ENCODE data around the gene HIVEP3.

The HIVEP3 gene

DNA sequence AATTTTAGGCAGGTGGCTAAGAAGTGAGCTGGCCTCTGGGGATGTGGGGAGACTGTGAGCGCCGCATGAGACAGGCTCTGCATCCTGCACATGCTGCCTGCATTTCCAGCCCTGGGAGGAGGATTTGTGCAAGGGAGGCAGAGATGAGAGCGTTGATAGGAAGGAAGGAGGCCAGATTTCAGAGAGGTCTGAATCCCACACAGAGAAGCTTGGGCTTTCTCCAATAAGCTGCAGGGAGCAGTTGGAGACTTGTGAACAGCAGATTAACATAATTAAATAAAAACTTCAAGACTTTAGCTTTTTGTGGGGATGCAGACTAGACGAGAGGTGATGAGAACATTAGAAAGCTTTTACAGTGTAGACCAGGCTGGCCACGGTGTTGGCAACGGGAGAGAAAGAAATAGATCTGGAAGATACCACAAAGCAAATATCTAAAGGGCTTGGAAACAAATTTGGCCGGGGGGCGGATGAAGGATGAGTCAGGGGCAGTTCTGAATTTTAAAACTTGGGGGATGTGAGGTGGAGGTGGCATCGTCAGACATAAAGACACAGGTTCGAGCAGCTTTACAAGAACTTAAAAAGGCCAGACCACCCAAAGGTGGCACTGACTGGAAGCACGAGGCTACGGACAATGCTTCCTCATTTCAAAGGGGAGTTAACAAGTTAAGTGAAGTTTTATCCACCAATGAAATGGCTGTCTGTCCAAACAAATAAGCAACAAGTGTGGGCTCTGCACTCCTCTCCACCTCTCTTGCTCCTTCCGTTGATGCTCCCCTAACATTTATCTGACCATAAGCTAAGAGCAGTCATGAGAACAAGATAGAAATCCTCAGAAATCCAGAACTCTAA, 57.0 kb downstream of the HIVEP3 start:
- Histone ChIP-seq H3K4me1 (ENCODE audit: control insufficient read depth, insufficient read depth, low read length) (peaks cover 5% of the 10 kb centered on the region; the same call in 1 of the 2 replicates), H3K4me3 (ENCODE audit: low read length) (no peak overlapping the region), H3K36me3 (ENCODE audit: control insufficient read depth, insufficient read depth, low read length) (no peaks in the 10 kb centered on the region), H3K9me3 (ENCODE audit: control insufficient read depth, insufficient read depth, low read length) (no peaks in the 10 kb centered on the region), H3K27ac (ENCODE audit: low read length) (no peak overlapping the region), H3K27me3 (ENCODE audit: control insufficient read depth, insufficient read depth, low read length) (no peaks in the 10 kb centered on the region)
- WGBS (ENCODE audit: insufficient coverage, insufficient read length), result no CpG with 5 or more reads among the region's 13 CpGs
- DNase-seq (ENCODE audit: low read depth, low spot score), result no peak

DNA sequence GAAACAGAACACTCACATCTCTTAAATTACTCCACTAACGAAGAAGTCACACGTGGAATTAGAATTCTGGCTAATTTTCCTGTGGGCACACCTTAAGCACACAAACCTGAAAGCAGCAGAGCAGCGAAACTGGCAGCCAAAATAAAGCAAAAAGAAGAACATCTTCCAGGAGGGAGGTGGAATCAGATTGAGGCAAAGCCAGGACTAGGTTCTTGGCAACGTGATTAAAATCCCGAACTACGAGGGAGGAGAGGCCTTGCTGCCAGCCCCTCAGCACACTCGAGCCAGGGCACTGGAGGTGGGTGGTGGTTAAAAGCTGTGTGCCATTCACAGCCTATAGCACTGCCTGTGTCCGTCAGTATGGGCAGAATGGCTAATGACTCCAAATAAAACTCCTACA, 58.0 kb downstream of the HIVEP3 start:
- Histone ChIP-seq H3K4me1 (ENCODE audit: control insufficient read depth, insufficient read depth, low read length) (peaks cover 5% of the 10 kb centered on the region; the same call in 1 of the 2 replicates), H3K9me3 (ENCODE audit: control insufficient read depth, insufficient read depth, low read length) (no peaks in the 10 kb centered on the region), H3K27me3 (ENCODE audit: control insufficient read depth, insufficient read depth, low read length) (no peaks in the 10 kb centered on the region), H3K4me3 (ENCODE audit: low read length) (no peak overlapping the region), H3K36me3 (ENCODE audit: control insufficient read depth, insufficient read depth, low read length) (no peaks in the 10 kb centered on the region), H3K27ac (ENCODE audit: low read length) (no peak overlapping the region)
- no CpG with 5 or more reads among the region's 8 CpGs for WGBS (ENCODE audit: insufficient coverage, insufficient read length)
- DNase-seq (ENCODE audit: low read depth, low spot score), result no peak

DNA sequence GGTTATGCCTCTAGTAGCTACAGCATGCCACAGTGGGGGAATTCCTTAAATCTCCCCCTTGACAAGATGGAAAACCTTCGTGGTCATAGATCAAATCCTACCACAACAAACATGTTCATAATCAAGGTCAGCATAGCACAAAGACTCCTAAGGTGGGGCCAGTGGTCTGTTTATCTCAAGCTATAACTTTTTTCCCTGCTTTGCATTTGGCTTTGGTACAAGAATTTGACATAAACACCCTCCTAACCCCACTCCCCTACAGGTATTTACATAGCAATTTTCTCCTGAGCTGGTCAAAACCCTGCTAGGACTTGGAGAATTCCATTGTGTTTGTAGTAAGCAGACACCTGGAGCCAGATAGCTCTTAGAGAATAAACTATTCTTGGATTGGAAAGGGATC, 58.5 kb downstream of the HIVEP3 start:
- no CpG with 5 or more reads among the region's 1 CpG for WGBS (ENCODE audit: insufficient coverage, insufficient read length)
- H3K27me3 ChIP-seq (ENCODE audit: control insufficient read depth, insufficient read depth, low read length), result no peaks in the 10 kb centered on the region
- DNase-seq (ENCODE audit: low read depth, low spot score), result no peak
- H3K27ac ChIP-seq (ENCODE audit: low read length), result no peak overlapping the region
- H3K9me3 ChIP-seq (ENCODE audit: control insufficient read depth, insufficient read depth, low read length), result no peaks in the 10 kb centered on the region
- no peak overlapping the region for H3K4me3 ChIP-seq (ENCODE audit: low read length)
- H3K4me1 ChIP-seq (ENCODE audit: control insufficient read depth, insufficient read depth, low read length), result peaks cover 5% of the 10 kb centered on the region; the same call in 1 of the 2 replicates
- H3K36me3 ChIP-seq (ENCODE audit: control insufficient read depth, insufficient read depth, low read length), result no peaks in the 10 kb centered on the region

DNA sequence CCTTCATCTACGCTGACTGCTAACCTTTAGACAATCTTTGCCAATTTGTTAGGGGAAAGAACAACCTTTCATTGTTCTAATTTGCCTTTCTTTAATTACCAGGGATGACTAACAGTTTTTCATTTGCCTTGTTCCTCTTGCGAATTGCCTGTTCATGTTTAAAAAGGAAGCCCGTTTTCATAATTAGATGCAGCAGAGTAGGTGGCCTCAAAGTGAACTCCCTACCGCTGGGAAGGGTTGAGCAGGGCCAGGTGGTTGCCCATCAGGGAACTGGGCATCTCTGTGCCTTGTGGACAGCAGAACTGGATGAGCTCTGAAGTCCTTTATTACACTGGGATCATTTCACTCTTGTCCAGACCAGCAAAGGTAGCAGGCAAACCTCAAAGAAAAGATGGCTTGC, 59.0 kb downstream of the HIVEP3 start:
- peaks cover 5% of the 10 kb centered on the region; the same call in 1 of the 2 replicates for H3K4me1 ChIP-seq (ENCODE audit: control insufficient read depth, insufficient read depth, low read length)
- no peak for DNase-seq (ENCODE audit: low read depth, low spot score)

DNA sequence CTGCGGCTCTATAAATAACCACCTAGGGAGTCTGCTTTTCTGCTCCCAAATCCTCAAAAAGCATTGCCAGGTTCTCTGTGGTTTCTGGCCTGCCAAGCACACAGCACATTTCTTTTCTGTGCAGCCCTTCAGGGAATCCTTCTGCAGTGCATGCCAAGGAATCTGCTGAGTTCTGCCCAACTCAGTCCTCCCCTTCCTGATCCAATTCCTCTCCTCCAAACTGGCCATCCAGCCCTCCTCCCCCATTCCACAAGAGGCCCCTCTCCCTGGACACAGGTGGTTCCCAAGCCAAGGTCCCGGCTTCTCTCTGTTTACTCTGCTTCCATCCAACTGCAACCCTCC, 61.8 kb downstream of the HIVEP3 start:
- Histone ChIP-seq H3K4me3 (ENCODE audit: low read length) (no peak overlapping the region), H3K9me3 (ENCODE audit: control insufficient read depth, insufficient read depth, low read length) (no peaks in the 10 kb centered on the region), H3K4me1 (ENCODE audit: control insufficient read depth, insufficient read depth, low read length) (no peaks in the 10 kb centered on the region), H3K36me3 (ENCODE audit: control insufficient read depth, insufficient read depth, low read length) (no peaks in the 10 kb centered on the region), H3K27ac (ENCODE audit: low read length) (no peak overlapping the region), H3K27me3 (ENCODE audit: control insufficient read depth, insufficient read depth, low read length) (no peaks in the 10 kb centered on the region)
- no peak for DNase-seq (ENCODE audit: low read depth, low spot score)
- WGBS (ENCODE audit: insufficient coverage, insufficient read length), result no CpG with 5 or more reads among the region's 2 CpGs

More for the DNA sequence above, 59.0 kb downstream of the HIVEP3 start:
- Histone ChIP-seq H3K27ac (ENCODE audit: low read length) (no peak overlapping the region), H3K4me3 (ENCODE audit: low read length) (no peak overlapping the region), H3K27me3 (ENCODE audit: control insufficient read depth, insufficient read depth, low read length) (no peaks in the 10 kb centered on the region), H3K9me3 (ENCODE audit: control insufficient read depth, insufficient read depth, low read length) (no peaks in the 10 kb centered on the region), H3K36me3 (ENCODE audit: control insufficient read depth, insufficient read depth, low read length) (no peaks in the 10 kb centered on the region)
- no CpG with 5 or more reads among the region's 4 CpGs for WGBS (ENCODE audit: insufficient coverage, insufficient read length)

DNA sequence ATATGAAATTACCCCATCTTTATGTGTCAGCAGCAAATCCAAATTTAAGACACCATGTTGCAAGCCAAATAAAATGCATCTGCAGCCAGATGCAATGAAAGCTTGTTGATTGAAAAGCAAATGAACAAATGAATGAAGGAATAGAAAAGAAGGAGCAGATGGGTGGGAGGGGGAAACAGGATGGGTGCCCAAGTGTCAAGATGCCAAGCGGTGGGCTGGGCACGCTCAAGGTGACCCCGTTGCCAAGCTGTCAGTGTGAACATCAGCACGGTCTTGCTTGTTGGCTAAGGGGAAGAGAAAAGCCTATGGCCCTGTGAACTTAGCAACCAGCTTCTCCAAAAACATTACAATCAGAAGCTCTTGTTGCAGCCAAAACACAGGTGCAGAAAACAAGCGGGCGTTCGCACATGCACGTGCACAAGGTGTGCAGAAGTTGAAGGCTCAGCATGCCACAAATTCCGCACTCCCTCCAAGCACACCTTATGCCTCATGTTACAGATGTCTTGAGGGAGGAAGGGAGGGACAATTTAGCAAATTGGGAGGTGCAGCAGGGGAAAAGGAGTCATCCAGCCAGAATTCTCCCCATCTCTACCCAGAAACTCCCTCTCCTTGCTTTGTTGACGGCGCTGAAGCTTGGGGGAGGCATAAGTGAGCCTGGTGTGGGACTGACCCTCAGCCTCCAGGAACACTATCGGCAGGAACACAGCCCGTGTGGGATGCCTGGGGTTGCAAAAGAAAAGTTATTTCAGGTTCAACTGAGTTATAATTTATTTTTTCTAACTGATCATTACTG, 62.4 kb downstream of the HIVEP3 start:
- H3K27ac ChIP-seq (ENCODE audit: low read length), result no peak overlapping the region
- no peak for DNase-seq (ENCODE audit: low read depth, low spot score)

DNA sequence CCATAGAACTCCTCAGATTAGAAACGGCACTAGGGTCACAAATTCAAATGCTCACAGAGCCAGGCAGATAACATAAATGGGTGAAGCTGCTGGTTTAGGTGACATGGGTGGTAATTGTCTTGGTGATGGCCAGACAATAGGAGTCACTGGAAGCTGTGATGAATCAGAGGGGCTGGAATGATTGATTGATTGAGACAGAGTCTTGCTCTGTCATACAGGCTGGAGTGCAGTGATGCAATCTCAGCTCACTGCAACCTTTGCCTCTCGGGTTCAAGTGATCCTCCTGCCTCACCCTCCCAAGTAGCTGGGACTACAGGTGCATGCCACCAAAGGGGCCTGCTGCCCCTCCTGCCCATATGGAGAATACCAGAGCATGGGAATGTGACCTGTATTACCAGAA, 63.0 kb downstream of the HIVEP3 start:
- no peaks in the 10 kb centered on the region for H3K9me3 ChIP-seq (ENCODE audit: control insufficient read depth, insufficient read depth, low read length)
- H3K27ac ChIP-seq (ENCODE audit: low read length), result no peak overlapping the region
- no peak overlapping the region for H3K4me3 ChIP-seq (ENCODE audit: low read length)
- no peak for DNase-seq (ENCODE audit: low read depth, low spot score)
- H3K36me3 ChIP-seq (ENCODE audit: control insufficient read depth, insufficient read depth, low read length), result no peaks in the 10 kb centered on the region
- no CpG with 5 or more reads among the region's 2 CpGs for WGBS (ENCODE audit: insufficient coverage, insufficient read length)
- no peaks in the 10 kb centered on the region for H3K4me1 ChIP-seq (ENCODE audit: control insufficient read depth, insufficient read depth, low read length)
- H3K27me3 ChIP-seq (ENCODE audit: control insufficient read depth, insufficient read depth, low read length), result no peaks in the 10 kb centered on the region

More for the DNA sequence above, 62.4 kb downstream of the HIVEP3 start:
- Histone ChIP-seq H3K27me3 (ENCODE audit: control insufficient read depth, insufficient read depth, low read length) (no peaks in the 10 kb centered on the region), H3K4me3 (ENCODE audit: low read length) (no peak overlapping the region), H3K9me3 (ENCODE audit: control insufficient read depth, insufficient read depth, low read length) (no peaks in the 10 kb centered on the region), H3K36me3 (ENCODE audit: control insufficient read depth, insufficient read depth, low read length) (no peaks in the 10 kb centered on the region), H3K4me1 (ENCODE audit: control insufficient read depth, insufficient read depth, low read length) (no peaks in the 10 kb centered on the region)
- no CpG with 5 or more reads among the region's 13 CpGs for WGBS (ENCODE audit: insufficient coverage, insufficient read length)

DNA sequence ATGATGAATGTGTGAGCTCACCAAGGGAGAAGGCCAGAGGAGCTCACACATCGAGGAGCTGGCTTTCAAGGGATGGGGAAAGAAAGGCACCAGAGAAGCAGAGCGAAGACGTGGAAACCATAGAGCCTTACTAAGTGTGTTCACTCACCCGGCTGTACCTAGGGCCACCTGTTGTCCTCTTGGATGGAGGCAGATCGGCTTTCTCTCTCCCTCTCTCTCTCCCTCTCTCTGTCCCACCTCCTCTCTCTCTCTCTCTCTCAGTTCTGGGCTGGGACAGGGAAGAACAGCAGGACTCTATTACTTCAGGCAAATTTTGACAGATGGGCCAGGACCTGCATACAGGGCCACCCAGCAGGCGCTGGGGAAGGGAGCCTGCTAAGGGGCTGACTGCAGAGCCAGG, 64.8 kb downstream of the HIVEP3 start:
- Histone ChIP-seq H3K27me3 (ENCODE audit: control insufficient read depth, insufficient read depth, low read length) (no peaks in the 10 kb centered on the region), H3K4me1 (ENCODE audit: control insufficient read depth, insufficient read depth, low read length) (no peaks in the 10 kb centered on the region), H3K27ac (ENCODE audit: low read length) (no peak overlapping the region), H3K36me3 (ENCODE audit: control insufficient read depth, insufficient read depth, low read length) (no peaks in the 10 kb centered on the region), H3K9me3 (ENCODE audit: control insufficient read depth, insufficient read depth, low read length) (no peaks in the 10 kb centered on the region), H3K4me3 (ENCODE audit: low read length) (no peak overlapping the region)
- no CpG with 5 or more reads among the region's 6 CpGs for WGBS (ENCODE audit: insufficient coverage, insufficient read length)
- no peak for DNase-seq (ENCODE audit: low read depth, low spot score)

DNA sequence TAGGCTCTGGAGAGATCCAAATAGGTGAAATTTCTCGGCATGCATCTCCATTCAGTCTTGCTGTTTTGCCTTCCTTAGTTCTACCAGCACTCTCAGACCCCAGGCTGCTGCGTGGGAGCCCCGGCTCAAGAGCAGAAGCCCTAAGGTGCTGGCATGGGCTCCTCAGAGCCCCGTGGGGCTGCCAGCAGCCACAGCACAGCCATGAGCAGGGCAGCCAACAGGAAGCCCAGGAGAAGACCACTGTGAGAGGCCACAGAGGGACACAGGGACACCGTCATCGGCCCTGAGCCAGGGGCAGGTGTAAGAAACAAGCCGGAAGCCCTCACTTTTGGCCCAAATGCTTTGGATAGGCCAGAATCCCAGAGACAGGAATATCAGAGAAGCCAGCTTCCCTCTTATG, 66.6 kb downstream of the HIVEP3 start:
- H3K9me3 ChIP-seq (ENCODE audit: control insufficient read depth, insufficient read depth, low read length), result no peaks in the 10 kb centered on the region
- no peaks in the 10 kb centered on the region for H3K36me3 ChIP-seq (ENCODE audit: control insufficient read depth, insufficient read depth, low read length)
- WGBS (ENCODE audit: insufficient coverage, insufficient read length), result no CpG with 5 or more reads among the region's 7 CpGs
- no peaks in the 10 kb centered on the region for H3K4me1 ChIP-seq (ENCODE audit: control insufficient read depth, insufficient read depth, low read length)
- no peaks in the 10 kb centered on the region for H3K27me3 ChIP-seq (ENCODE audit: control insufficient read depth, insufficient read depth, low read length)
- H3K27ac ChIP-seq (ENCODE audit: low read length), result no peak overlapping the region
- DNase-seq (ENCODE audit: low read depth, low spot score), result no peak
- H3K4me3 ChIP-seq (ENCODE audit: low read length), result no peak overlapping the region

DNA sequence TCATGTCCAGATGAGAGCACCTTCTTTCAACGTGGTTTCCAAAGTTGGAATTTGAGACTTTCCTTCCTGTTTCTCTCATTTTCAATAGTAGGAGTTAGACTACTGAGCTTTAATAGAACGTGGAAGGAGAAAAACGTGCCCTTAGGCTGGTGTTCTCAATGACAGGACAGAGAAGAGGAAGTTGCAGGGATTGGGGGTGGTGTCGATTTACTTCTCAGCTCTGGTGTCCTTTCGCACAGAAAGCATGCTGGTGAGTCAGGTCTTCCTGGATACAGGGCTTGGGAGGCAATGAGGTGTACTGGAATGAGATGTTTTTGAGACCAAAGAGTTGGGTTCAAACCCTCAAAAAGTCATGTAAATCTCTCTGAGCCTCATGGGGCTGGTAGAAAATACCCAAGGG, 67.1 kb downstream of the HIVEP3 start:
- no peak overlapping the region for H3K27ac ChIP-seq (ENCODE audit: low read length)
- no peaks in the 10 kb centered on the region for H3K4me1 ChIP-seq (ENCODE audit: control insufficient read depth, insufficient read depth, low read length)
- H3K4me3 ChIP-seq (ENCODE audit: low read length), result no peak overlapping the region
- no peaks in the 10 kb centered on the region for H3K36me3 ChIP-seq (ENCODE audit: control insufficient read depth, insufficient read depth, low read length)
- H3K27me3 ChIP-seq (ENCODE audit: control insufficient read depth, insufficient read depth, low read length), result no peaks in the 10 kb centered on the region
- no peaks in the 10 kb centered on the region for H3K9me3 ChIP-seq (ENCODE audit: control insufficient read depth, insufficient read depth, low read length)
- no peak for DNase-seq (ENCODE audit: low read depth, low spot score)
- WGBS (ENCODE audit: insufficient coverage, insufficient read length), result no CpG with 5 or more reads among the region's 5 CpGs

Data from iPS DF 6.9 (cell line).